ENCODE measurements around the gene DRC1.
A peak's percentile ranks its signal among the peaks of the same experiment; 100 is the strongest.

DRC1 gene

DNA sequence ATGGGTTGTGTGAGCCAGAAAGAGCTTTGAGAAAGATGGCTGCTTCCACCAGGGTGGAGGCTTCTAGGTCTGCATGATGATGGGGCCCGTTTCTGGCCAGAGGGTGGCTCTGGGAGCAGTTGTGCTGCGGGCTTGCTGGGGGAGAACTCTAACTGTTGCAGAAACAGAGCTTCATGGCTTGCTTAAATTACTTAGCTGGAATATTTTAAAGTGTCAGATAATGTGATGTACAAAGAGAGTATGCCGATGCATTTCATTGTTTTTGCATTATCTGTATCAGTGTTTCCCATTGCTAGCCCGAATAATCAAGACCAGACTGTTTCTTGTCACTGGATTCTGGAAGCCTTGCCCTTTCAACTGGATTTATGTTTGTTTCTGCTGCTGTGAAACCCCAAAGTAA is 6.3 kb upstream of the DRC1 start:
- no peak overlapping the region for H3K4me3 ChIP-seq (ENCODE audit: low read length)
- DNase-seq (ENCODE audit: low read depth, low spot score), result no peak

DNA sequence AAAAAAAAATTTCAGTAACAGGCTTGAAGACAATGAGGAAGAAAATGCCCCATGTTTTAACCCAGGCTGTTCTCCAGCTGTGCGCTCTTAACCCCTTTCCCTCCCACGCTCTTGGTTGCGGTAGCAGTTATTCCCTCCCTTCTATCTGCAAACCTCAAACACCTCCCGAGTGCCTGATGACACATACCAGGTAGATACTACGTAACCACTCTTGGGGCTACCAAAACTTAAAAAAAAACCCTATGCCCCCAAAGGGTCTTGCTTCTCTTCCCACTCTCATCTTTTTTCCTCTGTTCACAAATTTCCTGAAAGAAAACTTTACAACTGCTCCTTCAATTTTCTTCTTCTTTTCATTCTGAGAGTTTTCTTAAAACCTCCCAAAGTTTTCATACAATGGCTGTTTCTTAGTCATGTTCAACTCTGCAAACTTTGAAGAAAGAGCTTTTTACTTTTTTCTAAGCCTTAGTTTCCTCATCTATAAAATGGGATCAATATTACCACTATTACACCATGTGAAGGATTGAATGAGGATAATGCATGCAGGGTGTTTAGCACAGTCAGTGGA is 4.9 kb upstream of the DRC1 start:
- DNase-seq (ENCODE audit: low read depth, low spot score), result peak; percentile 57
- no peak overlapping the region for H3K4me3 ChIP-seq (ENCODE audit: low read length)

DNA sequence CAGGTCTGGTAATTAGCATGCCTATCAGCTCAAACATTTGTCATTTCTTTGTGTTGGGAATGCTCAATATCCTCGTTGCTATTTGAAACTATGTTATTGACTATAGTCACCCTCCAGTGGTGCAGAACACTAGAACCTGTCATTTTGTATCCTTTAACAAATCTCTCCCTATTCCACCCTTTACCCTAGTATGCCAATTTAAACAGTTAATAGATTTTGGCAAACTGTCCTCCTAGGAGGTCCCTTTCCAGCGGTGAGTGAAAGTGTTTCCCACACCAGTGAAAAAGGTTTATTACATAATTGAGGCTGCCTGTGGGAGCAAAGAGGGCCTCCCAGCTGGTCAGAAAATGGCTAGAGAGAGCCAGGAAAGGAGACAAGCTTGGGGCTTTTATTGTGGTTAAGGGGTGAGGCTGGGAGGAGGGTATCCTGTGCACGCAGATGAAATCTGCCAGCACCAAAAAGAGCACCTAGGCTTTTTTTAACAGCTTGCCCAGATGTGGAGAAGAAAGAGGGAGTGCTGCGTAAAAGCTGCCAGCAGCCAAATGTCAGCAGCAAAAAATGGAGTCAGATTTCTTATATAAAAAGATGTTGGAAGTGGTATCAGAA is 1.8 kb upstream of the DRC1 start:
- H3K4me3 ChIP-seq (ENCODE audit: low read length), result no peak overlapping the region
- DNase-seq (ENCODE audit: low read depth, low spot score), result peak; percentile 8

DNA sequence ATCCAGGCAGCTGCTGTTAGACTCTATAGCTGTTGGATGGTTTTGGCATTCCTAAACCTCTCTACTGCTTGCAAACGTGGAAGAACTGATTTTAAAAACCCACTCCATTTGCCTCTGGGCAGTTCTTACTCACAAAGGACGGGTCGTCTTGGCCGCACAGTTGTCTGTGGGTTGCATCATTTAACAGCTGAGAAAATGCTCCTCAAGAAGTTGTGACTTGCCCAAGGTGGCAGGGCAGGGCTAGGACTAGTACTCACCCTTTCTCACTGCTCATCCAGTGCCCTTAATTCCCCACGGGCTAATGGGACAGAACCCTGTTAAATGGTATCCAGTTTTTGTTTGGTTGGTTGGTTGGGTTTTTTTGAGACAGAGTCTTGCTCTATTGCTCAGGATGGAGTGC is 997 bp upstream of the DRC1 start:
- DNase-seq (ENCODE audit: low read depth, low spot score), result no peak
- no peak overlapping the region for H3K4me3 ChIP-seq (ENCODE audit: low read length)

GRCh38 chr2:26407526-26407925 is 5.8 kb downstream of the DRC1 start:
- H3K4me3 ChIP-seq (ENCODE audit: low read length), result no peak overlapping the region
- no peak for DNase-seq (ENCODE audit: low read depth, low spot score)

DNA sequence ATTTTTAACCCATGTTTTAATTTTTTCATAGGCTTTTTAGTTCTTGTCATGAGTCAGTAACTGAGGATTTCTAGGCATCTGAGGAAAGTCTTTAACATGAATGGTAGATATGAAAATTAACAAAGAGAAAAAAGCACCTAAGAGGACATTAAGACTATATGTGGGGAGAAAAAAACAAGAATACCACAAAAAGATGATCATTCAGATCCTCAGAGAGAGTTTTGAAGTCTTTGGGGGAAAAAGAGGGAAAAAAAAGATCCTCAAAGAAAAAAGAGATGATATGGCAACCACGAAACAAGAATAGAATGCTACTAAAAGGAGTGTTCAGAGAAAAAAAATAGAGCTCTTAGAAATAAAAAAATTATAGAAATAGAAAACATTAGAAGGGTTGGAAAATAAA is 8.1 kb downstream of the DRC1 start:
- no peak overlapping the region for H3K4me3 ChIP-seq (ENCODE audit: low read length)
- no peak for DNase-seq (ENCODE audit: low read depth, low spot score)

- no peak overlapping the region for H3K4me3 ChIP-seq (ENCODE audit: low read length)
- DNase-seq (ENCODE audit: low read depth, low spot score), result no peak
Measured at GRCh38 chr2:26410764-26411243, 9.1 kb downstream of the DRC1 start.

GRCh38 chr2:26411419-26411818 is 9.7 kb downstream of the DRC1 start:
- no peak overlapping the region for H3K4me3 ChIP-seq (ENCODE audit: low read length)
- no peak for DNase-seq (ENCODE audit: low read depth, low spot score)

GRCh38 chr2:26412091-26412673 is 10.5 kb downstream of the DRC1 start:
- no peak for DNase-seq (ENCODE audit: low read depth, low spot score)
- no peak overlapping the region for H3K4me3 ChIP-seq (ENCODE audit: low read length)

DNA sequence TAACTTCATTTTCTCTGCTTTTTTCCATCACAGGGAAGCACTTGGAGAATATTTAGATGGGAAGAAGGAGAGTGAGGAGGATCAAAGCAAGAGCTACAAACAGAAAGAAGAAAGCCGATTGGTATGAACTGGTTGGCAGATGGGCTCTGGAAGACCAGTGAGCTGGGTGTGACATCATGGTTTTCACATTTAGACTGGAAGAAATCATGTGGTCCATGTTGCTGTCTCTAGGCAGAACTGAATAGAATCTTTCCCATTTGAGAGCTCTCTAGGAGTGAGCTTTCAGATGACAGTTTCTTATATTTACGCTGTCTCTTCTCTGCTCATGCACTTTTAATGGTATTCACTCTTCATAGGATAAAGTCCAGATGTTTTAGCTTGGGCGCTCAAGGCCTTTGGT is 12.6 kb downstream of the DRC1 start:
- H3K4me3 ChIP-seq (ENCODE audit: low read length), result no peak overlapping the region
- no peak for DNase-seq (ENCODE audit: low read depth, low spot score)

DNA sequence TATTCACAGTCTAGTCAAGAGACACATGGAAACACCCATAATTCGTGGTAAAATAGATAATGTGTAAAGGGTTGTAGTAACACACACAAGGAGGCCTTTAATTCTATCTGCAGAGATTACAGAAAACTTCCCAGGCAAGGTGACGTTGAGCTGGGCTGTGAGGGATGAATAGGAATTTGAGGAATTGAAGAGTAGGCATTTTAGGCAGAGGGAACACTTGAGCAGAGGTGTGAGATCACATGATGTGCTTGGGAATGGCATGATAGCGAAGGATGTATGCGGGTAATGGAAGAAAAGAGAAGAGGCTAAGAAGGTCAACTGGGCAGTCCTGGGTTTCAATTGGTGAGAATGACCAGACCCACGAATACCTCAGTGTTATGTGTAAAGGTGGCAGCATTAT is 20.2 kb downstream of the DRC1 start:
- no peak for DNase-seq (ENCODE audit: low read depth, low spot score)
- no peak overlapping the region for H3K4me3 ChIP-seq (ENCODE audit: low read length)

DNA sequence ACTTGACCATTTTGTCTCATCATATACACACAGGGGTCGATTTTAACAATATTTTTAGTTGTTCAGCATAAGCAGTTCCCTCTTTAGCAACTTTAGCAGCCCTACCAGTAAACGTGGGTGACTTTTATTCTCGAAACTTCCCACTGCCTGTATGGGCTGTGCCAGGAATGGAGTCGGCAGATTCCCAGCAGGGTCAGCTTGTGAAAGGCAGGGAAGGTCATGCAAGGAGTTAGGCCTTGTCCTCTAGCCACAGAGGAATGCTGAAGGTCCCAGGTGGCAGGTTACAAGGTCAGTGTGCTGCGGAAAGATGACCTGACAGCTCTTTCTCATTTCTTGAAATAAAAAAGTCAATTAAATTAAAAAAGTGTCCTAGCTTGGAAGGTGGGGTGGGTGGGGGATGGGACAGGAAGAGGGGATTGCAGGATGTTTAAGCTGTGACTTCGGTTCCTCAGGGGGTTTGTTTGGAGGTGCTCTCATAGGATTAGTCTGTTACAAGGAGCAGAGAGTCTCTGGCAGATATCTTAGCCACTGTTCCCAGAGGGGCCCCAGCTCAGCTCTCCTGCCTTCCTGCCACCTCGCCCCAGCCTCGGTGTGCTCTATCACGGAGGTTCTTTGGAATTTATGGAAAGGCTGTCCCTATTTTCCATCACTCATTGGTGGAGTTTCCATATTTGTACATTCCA is 21.4 kb downstream of the DRC1 start:
- DNase-seq (ENCODE audit: low read depth, low spot score), result no peak
- H3K4me3 ChIP-seq (ENCODE audit: low read length), result no peak overlapping the region

DNA sequence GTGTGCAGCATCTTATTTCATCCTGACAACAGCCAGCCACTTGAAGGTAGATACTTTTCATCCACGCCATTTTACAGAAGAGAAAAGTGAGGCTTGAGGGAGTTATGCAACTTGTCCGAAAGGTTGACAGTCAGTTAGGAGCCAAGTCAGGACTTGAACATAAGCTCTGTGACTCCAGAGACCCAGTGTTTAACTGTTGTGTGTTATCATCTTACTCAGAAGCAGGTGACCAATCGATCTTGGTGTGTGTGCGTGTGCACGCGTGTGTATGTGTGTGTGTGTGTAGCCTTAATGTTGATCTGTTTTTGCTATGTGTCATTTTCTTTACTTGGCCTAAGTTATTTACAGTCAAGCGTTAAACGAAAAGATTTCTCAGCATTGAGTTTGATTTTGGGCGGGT is 22.0 kb downstream of the DRC1 start:
- no peak for DNase-seq (ENCODE audit: low read depth, low spot score)
- no peak overlapping the region for H3K4me3 ChIP-seq (ENCODE audit: low read length)

DNA sequence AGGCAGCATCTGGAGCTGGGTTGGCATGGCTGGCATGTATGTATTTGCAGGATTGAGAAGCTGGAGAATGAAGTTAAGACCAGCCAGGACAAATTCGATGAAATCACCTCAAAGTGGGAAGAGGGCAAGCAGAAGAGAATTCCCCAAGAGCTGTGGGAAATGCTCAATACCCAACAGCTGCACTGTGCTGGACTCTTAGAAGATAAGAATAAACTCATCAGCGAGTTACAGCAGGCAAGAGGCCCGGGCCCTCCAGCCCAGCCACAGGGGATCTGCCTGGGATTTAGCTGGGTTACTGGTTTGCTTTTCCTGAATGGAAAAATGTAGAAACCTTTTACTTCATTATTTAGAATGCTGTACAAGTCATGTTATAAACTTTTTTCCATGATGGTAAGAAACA is 22.5 kb downstream of the DRC1 start:
- no peak for DNase-seq (ENCODE audit: low read depth, low spot score)
- H3K4me3 ChIP-seq (ENCODE audit: low read length), result no peak overlapping the region

- no peak for DNase-seq (ENCODE audit: low read depth, low spot score)
- H3K4me3 ChIP-seq (ENCODE audit: low read length), result no peak overlapping the region
Measured at GRCh38 chr2:26428846-26429245, 27.1 kb downstream of the DRC1 start.

DNA sequence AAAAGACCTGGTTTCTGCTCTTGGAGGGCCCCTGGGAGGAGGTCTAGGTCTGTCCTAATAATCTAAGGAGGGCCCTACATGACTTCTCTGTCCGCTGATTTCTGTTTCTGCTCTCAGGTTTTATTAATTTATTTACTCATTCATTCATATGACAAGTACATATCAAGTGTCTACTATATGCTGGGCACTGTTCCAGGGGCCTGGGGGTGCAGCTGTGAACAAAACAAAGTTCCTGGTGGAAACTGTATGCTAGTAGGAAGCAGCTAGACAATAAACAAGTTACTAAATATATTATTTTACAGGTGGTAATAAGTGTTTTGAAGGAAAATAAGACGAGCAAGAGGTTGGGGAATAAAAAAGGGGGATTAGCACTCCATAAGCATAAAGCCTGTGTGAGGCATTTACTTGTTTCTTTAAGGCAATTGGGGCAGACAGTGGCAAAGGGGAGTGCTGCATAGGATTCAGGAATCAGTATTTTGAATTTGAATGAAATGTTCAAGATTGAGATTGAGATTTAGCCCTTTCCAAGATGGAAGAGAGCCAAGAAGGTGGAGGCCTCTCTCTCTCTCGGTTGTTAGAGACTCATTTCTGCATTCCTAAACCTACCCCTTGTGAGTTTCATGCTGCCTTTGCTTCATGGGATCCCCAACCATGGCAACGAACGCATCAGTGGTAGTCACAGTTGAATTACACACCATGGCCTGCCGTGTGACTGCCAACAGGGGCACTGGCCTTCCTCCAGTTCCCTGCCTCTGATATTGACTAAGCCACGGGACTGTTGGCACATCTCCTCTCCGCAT is 28.3 kb downstream of the DRC1 start:
- DNase-seq (ENCODE audit: low read depth, low spot score), result no peak
- no peak overlapping the region for H3K4me3 ChIP-seq (ENCODE audit: low read length)

GRCh38 chr2:26430826-26431225 is 29.1 kb downstream of the DRC1 start:
- no peak overlapping the region for H3K4me3 ChIP-seq (ENCODE audit: low read length)
- no peak for DNase-seq (ENCODE audit: low read depth, low spot score)

DNA sequence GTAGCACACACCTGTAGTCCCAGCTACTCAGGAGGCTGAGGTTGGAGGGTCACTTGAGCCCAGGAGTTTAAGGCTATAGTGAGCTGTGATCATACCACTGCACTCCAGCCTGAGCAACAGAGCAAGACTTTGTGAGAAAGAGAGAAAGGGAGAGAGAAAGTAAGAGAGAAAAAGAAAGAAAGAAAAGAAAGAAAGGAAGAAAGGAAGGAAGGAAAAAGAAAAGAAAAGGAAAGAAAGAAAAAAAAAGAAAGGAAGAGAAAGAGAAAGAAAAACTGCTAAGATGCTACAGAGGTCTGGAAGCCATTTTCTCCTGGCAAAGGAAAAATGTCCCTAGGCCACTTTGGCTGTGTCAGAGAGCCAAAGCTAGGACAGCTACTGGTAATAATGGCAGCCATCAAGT is 30.6 kb downstream of the DRC1 start:
- no peak for DNase-seq (ENCODE audit: low read depth, low spot score)
- no peak overlapping the region for H3K4me3 ChIP-seq (ENCODE audit: low read length)

- H3K4me3 ChIP-seq (ENCODE audit: low read length), result no peak overlapping the region
Measured at GRCh38 chr2:26432859-26433258, 31.1 kb downstream of the DRC1 start.

GRCh38 chr2:26435106-26435505 is 33.4 kb downstream of the DRC1 start:
- no peak overlapping the region for H3K4me3 ChIP-seq (ENCODE audit: low read length)
- DNase-seq (ENCODE audit: low read depth, low spot score), result no peak

More at GRCh38 chr2:26432859-26433258, 31.1 kb downstream of the DRC1 start:
- no peak for DNase-seq (ENCODE audit: low read depth, low spot score)

Data from Jurkat, Clone E6-1 (cell line).